ENCODE measurements around the gene SYNRG. TPM values are rescaled to one million over a fixed set of nuclear protein-coding genes. Genes with fewer than 3 reads are reported as not detected.

Gene SYNRG
- total and polyA plus RNA-seq, 5 donors from 2014 or later = 72.0 to 118 (median 74.5) TPM

GRCh38 chr17:37502009-37502936 is 106.9 kb downstream of the SYNRG start:
- peaks cover 0 to 2% (median 0%) of the 10 kb centered on the region in 4 donors for H3K4me1 Mint-ChIP-seq
- no peak overlapping the region for H3K27ac Mint-ChIP-seq
- H3K36me3 Mint-ChIP-seq = no peaks in the 10 kb centered on the region
- DNase-seq (no peak), ATAC-seq (ENCODE audit: low read depth in 2 of 2) (no peak)
- Histone ChIP-seq H3K4me1 (ENCODE audit: control insufficient read depth, insufficient read depth, low read length, poor library complexity, severe bottlenecking) (no peaks in the 10 kb centered on the region), H3K36me3 (ENCODE audit: control insufficient read depth, insufficient read depth, low read length) (no peaks in the 10 kb centered on the region), H3K9me3 (ENCODE audit: control insufficient read depth in 2 of 2, low read length in 2 of 2) (no peaks in the 10 kb centered on the region), H3K27ac (ENCODE audit: insufficient read depth, low read length, poor library complexity, severe bottlenecking) (no peak overlapping the region), H3K27me3 (ENCODE audit: control insufficient read depth, insufficient read depth, low read length) (no peaks in the 10 kb centered on the region), H3K4me3 (ENCODE audit: low read depth, low read length) (no peak overlapping the region)
- H3K9me3 Mint-ChIP-seq = no peaks in the 10 kb centered on the region
- H3K4me3 Mint-ChIP-seq = no peak overlapping the region
- no peaks in the 10 kb centered on the region for H3K27me3 Mint-ChIP-seq

- Histone ChIP-seq H3K27ac (ENCODE audit: insufficient read depth, low read length, poor library complexity, severe bottlenecking) (no peak overlapping the region), H3K4me3 (ENCODE audit: low read depth, low read length) (no peak overlapping the region), H3K4me1 (ENCODE audit: control insufficient read depth, insufficient read depth, low read length, poor library complexity, severe bottlenecking) (no peaks in the 10 kb centered on the region), H3K9me3 (ENCODE audit: control insufficient read depth in 2 of 2, low read length in 2 of 2) (no peaks in the 10 kb centered on the region), H3K36me3 (ENCODE audit: control insufficient read depth, insufficient read depth, low read length) (no peaks in the 10 kb centered on the region), H3K27me3 (ENCODE audit: control insufficient read depth, insufficient read depth, low read length) (no peaks in the 10 kb centered on the region)
- no peaks in the 10 kb centered on the region for H3K9me3 Mint-ChIP-seq
- H3K4me3 Mint-ChIP-seq = no peak overlapping the region
- peaks cover 0 to 2% (median 0%) of the 10 kb centered on the region in 4 donors for H3K4me1 Mint-ChIP-seq
- H3K27ac Mint-ChIP-seq = no peak overlapping the region
- no peaks in the 10 kb centered on the region for H3K36me3 Mint-ChIP-seq
- no peak for ATAC-seq (ENCODE audit: low read depth in 2 of 2)
- no peaks in the 10 kb centered on the region for H3K27me3 Mint-ChIP-seq
- DNase-seq = no peak
Measured at GRCh38 chr17:37500378-37500777, 108.8 kb downstream of the SYNRG start.

GRCh38 chr17:37494971-37495370 is 114.2 kb downstream of the SYNRG start:
- Histone ChIP-seq H3K4me1 (ENCODE audit: control insufficient read depth, insufficient read depth, low read length, poor library complexity, severe bottlenecking) (peaks cover 11% of the 10 kb centered on the region), H3K9me3 (ENCODE audit: control insufficient read depth in 2 of 2, low read length in 2 of 2) (no peaks in the 10 kb centered on the region), H3K27ac (ENCODE audit: insufficient read depth, low read length, poor library complexity, severe bottlenecking) (no peak overlapping the region), H3K27me3 (ENCODE audit: control insufficient read depth, insufficient read depth, low read length) (no peaks in the 10 kb centered on the region), H3K4me3 (ENCODE audit: low read depth, low read length) (no peak overlapping the region), H3K36me3 (ENCODE audit: control insufficient read depth, insufficient read depth, low read length) (no peaks in the 10 kb centered on the region)
- DNase-seq = no peak
- Mint-ChIP-seq H3K9me3 (no peaks in the 10 kb centered on the region), H3K27ac (no peak overlapping the region), H3K4me3 (peak overlapping the region in 1 of 4 donors; percentile 19), H3K4me1 (peaks cover 7 to 23% (median 12%) of the 10 kb centered on the region in 4 donors), H3K27me3 (peaks cover 5% of the 10 kb centered on the region), H3K36me3 (no peaks in the 10 kb centered on the region)
- no peak for ATAC-seq (ENCODE audit: low read depth in 2 of 2)

- Mint-ChIP-seq H3K4me1 (peaks cover 7 to 23% (median 13%) of the 10 kb centered on the region in 4 donors), H3K4me3 (no peak overlapping the region), H3K9me3 (no peaks in the 10 kb centered on the region), H3K36me3 (no peaks in the 10 kb centered on the region), H3K27ac (no peak overlapping the region), H3K27me3 (peaks cover 5% of the 10 kb centered on the region)
- no peak for ATAC-seq (ENCODE audit: low read depth in 2 of 2)
- Histone ChIP-seq H3K9me3 (ENCODE audit: control insufficient read depth in 2 of 2, low read length in 2 of 2) (no peaks in the 10 kb centered on the region), H3K4me3 (ENCODE audit: low read depth, low read length) (no peak overlapping the region), H3K27ac (ENCODE audit: insufficient read depth, low read length, poor library complexity, severe bottlenecking) (no peak overlapping the region), H3K27me3 (ENCODE audit: control insufficient read depth, insufficient read depth, low read length) (no peaks in the 10 kb centered on the region), H3K4me1 (ENCODE audit: control insufficient read depth, insufficient read depth, low read length, poor library complexity, severe bottlenecking) (peaks cover 11% of the 10 kb centered on the region), H3K36me3 (ENCODE audit: control insufficient read depth, insufficient read depth, low read length) (no peaks in the 10 kb centered on the region)
- DNase-seq = no peak
Measured at GRCh38 chr17:37494401-37494831, 114.8 kb downstream of the SYNRG start.

GRCh38 chr17:37493249-37494027 is 115.8 kb downstream of the SYNRG start:
- Histone ChIP-seq H3K27me3 (ENCODE audit: control insufficient read depth, insufficient read depth, low read length) (no peaks in the 10 kb centered on the region), H3K27ac (ENCODE audit: insufficient read depth, low read length, poor library complexity, severe bottlenecking) (no peak overlapping the region), H3K9me3 (ENCODE audit: control insufficient read depth in 2 of 2, low read length in 2 of 2) (no peaks in the 10 kb centered on the region), H3K36me3 (ENCODE audit: control insufficient read depth, insufficient read depth, low read length) (no peaks in the 10 kb centered on the region), H3K4me1 (ENCODE audit: control insufficient read depth, insufficient read depth, low read length, poor library complexity, severe bottlenecking) (peaks cover 17% of the 10 kb centered on the region), H3K4me3 (ENCODE audit: low read depth, low read length) (no peak overlapping the region)
- Mint-ChIP-seq H3K4me3 (peak overlapping the region in 1 of 4 donors; percentile 42), H3K4me1 (peaks cover 8 to 25% (median 19%) of the 10 kb centered on the region in 4 donors), H3K27me3 (peaks cover 5% of the 10 kb centered on the region), H3K36me3 (no peaks in the 10 kb centered on the region), H3K27ac (no peak overlapping the region), H3K9me3 (no peaks in the 10 kb centered on the region)
- DNase-seq (no peak), ATAC-seq (ENCODE audit: low read depth in 2 of 2) (no peak)

- no peaks in the 10 kb centered on the region for H3K36me3 Mint-ChIP-seq
- Histone ChIP-seq H3K27ac (ENCODE audit: insufficient read depth, low read length, poor library complexity, severe bottlenecking) (no peak overlapping the region), H3K4me3 (ENCODE audit: low read depth, low read length) (no peak overlapping the region), H3K36me3 (ENCODE audit: control insufficient read depth, insufficient read depth, low read length) (no peaks in the 10 kb centered on the region), H3K4me1 (ENCODE audit: control insufficient read depth, insufficient read depth, low read length, poor library complexity, severe bottlenecking) (peaks cover 20% of the 10 kb centered on the region), H3K27me3 (ENCODE audit: control insufficient read depth, insufficient read depth, low read length) (no peaks in the 10 kb centered on the region), H3K9me3 (ENCODE audit: control insufficient read depth in 2 of 2, low read length in 2 of 2) (no peaks in the 10 kb centered on the region)
- peaks cover 16 to 31% (median 22%) of the 10 kb centered on the region in 4 donors for H3K4me1 Mint-ChIP-seq
- DNase-seq = no peak
- no peaks in the 10 kb centered on the region for H3K9me3 Mint-ChIP-seq
- no peak for ATAC-seq (ENCODE audit: low read depth in 2 of 2)
- peak overlapping the region in 2 of 4 donors; percentile 38 to 91 for H3K4me3 Mint-ChIP-seq
- no peak overlapping the region for H3K27ac Mint-ChIP-seq
- H3K27me3 Mint-ChIP-seq = peaks cover 5% of the 10 kb centered on the region
Measured at GRCh38 chr17:37492167-37492566, 117.1 kb downstream of the SYNRG start.

GRCh38 chr17:37490638-37491614 is 118.3 kb downstream of the SYNRG start:
- DNase-seq = no peak
- H3K36me3 ChIP-seq (ENCODE audit: control insufficient read depth, insufficient read depth, low read length) = no peaks in the 10 kb centered on the region
- Mint-ChIP-seq H3K27ac (peak overlapping the region; percentile 3 to 94 (median 89)), H3K27me3 (peaks cover 5% of the 10 kb centered on the region), H3K4me3 (peak overlapping the region; percentile 91 to 99 (median 93)), H3K9me3 (no peaks in the 10 kb centered on the region), H3K36me3 (no peaks in the 10 kb centered on the region), H3K4me1 (peaks cover 16 to 31% (median 22%) of the 10 kb centered on the region in 4 donors)
- H3K27ac ChIP-seq (ENCODE audit: insufficient read depth, low read length, poor library complexity, severe bottlenecking) = no peak overlapping the region
- no peaks in the 10 kb centered on the region for H3K27me3 ChIP-seq (ENCODE audit: control insufficient read depth, insufficient read depth, low read length)
- H3K4me1 ChIP-seq (ENCODE audit: control insufficient read depth, insufficient read depth, low read length, poor library complexity, severe bottlenecking) = peaks cover 20% of the 10 kb centered on the region
- no peak for ATAC-seq (ENCODE audit: low read depth in 2 of 2)
- H3K4me3 ChIP-seq (ENCODE audit: low read depth, low read length) = peak overlapping the region; percentile 49
- H3K9me3 ChIP-seq (ENCODE audit: control insufficient read depth in 2 of 2, low read length in 2 of 2) = no peaks in the 10 kb centered on the region
